LNCAP (cell line): ENCODE results near the gene TMCC2.

Source experiments
- TF ChIP-seq, protein P1 (sequence below): fragments of 450-650 bp; IDR thresholded peaks from 2 replicates; pipeline ENCODE4 v1.5.1; 2017; ENCODE audit warnings: mild to moderate bottlenecking

TMCC2 gene

DNA sequence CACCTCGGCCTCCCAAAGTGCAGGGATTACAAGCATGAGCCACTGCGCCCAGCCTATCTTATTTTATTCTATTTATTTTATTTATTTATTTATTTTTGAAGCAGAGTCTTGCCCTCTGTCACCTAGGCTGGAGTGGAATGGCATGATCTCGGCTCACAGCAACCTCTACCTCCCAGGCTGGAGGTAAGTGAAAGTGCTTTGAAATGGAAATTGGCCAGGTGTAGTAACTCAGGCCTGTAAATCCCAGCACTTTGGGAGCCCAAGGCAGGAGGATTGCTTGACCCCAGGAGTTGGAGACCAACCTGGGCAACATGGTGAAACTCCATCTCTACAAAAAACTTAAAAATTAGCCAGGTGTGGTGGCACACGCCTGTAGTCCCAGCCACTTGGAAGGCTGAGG is 11.2 kb upstream of the TMCC2 start:
- TF ChIP-seq, protein P1, sequence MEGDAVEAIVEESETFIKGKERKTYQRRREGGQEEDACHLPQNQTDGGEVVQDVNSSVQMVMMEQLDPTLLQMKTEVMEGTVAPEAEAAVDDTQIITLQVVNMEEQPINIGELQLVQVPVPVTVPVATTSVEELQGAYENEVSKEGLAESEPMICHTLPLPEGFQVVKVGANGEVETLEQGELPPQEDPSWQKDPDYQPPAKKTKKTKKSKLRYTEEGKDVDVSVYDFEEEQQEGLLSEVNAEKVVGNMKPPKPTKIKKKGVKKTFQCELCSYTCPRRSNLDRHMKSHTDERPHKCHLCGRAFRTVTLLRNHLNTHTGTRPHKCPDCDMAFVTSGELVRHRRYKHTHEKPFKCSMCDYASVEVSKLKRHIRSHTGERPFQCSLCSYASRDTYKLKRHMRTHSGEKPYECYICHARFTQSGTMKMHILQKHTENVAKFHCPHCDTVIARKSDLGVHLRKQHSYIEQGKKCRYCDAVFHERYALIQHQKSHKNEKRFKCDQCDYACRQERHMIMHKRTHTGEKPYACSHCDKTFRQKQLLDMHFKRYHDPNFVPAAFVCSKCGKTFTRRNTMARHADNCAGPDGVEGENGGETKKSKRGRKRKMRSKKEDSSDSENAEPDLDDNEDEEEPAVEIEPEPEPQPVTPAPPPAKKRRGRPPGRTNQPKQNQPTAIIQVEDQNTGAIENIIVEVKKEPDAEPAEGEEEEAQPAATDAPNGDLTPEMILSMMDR: no peak

DNA sequence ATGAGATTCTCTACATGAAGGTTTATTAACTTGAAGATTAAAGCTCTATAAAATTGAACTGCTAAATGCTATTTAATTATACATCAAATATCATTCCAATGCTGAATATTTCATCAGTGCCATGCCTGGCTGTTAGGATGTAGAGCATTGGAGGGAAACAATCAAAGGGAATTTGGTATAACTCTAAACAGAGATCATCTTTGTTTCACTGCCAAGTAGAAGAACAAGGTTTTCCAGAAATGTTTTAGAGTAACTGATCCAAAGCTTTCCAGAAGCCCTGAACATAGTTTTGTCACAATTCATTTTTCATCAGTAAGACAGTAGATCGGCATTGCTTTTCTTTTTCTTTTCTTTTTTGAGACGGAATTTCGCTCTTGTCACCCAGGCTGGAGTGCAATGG is 10.3 kb upstream of the TMCC2 start:
- TF ChIP-seq, protein P1: no peak

DNA sequence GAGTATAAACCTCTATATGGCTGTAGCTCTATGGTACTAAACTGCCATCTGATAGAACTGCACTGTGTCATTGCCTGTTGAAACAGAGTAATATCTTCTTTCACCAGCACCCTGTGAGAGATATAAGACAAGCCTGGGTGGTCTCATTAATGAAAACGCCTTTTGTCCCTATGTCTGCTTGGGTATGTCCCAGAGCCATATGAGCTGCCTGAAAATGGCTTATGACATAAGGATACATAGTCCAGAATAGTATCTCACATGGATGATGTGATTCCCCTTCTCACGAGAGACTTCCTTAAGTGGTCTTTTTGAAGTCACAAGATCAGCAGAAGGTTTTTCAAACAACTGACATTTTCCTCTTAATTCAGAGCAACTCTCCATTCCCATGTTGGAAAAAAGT is 7.3 kb upstream of the TMCC2 start:
- TF ChIP-seq, protein P1: no peak

GRCh38 chr1:205224736-205225135 is 3.0 kb upstream of the TMCC2 start:
- TF ChIP-seq, protein P1: no peak

DNA sequence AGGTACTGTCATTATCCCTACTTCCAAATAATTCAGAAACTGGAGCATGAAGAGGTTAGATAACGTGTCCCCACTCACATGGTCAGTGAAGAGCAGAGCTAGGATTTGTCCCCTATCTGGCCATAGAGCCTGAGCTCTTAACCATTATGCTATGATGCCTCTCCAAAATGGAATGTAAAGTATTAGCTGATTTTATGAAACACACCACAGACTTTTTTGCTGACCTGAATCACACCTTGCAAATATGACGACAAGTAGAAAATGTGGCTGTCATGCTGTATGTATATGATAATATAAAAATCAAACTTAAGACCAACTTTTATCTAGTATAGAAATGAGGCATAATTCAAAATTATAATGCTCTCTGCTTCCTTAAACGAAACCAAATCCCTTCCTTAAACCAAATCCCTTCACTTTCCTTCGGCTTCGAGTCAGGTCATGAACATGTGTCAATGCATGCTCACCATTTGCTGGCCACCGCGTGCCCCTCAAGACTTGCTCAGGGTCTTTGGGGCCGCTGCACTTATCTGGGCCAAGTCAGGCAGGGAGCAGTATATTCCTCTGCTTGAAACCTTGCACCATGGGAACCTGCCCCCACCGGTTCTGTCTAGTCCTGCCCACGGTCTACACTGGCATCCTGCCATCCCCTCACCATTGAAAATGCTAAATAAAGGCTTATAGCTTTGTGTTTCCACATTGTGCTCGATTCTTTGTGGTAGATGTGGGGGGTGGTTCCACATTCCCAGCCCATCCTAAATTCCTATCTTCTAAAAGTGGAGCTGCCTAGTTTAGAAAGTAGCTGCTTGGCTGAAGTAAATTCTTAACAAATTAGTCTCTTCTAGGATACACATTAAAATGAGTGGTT is 1.6 kb upstream of the TMCC2 start:
- TF ChIP-seq, protein P1: no peak

- TF ChIP-seq, protein P1: no peak
Measured at GRCh38 chr1:205226868-205227583, 720 bp upstream of the TMCC2 start.

DNA sequence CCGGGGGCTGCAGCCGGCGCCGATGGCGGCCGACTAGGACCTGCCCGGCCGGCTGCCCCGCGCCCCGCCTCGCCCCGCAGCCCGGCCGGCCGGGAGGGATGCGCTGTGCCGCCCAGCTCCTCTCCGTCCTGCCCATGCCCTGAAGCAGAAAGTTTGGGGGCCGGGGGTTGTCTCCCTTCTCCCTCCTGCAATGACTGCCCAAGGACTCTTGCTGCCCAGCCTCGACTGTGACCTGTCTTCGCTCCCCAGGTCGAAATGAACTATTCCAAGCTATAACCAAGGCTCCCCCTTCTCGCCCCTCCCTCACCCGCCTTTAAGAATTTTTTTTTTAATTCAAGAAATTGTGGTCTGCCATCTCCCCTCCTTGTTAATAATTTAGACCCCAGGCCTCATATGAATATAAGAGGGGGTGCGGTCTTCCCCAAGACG is 361 bp downstream of the TMCC2 start:
- TF ChIP-seq, protein P1: no peak
